SK-N-SH treated with all-trans-retinoic acid at 6 μM for 48 hours (cell line): ENCODE data around the gene IZUMO2.

Experiments used
- ATAC-seq: fragments of 200-7000 bp; cut with Tn5 transposase; 3 replicates; pipeline ENCODE4 v1.9.1; 2020; ENCODE audit warnings: mild to moderate bottlenecking, moderate library complexity
- BACH2 ChIP-seq: fragments of 250-450 bp; sonication (Bioruptor Pico); IDR thresholded peaks from 2 replicates; pipeline ENCODE4 v1.9.0; 2021; ENCODE audit warnings: mild to moderate bottlenecking, borderline replicate concordance
- CREB5 ChIP-seq: fragments of 250-450 bp; sonication (Bioruptor Pico); IDR thresholded peaks from 2 replicates; pipeline ENCODE4 v1.5.1; 2020; ENCODE audit warnings: low read depth, mild to moderate bottlenecking, moderate library complexity
- CSDC2 ChIP-seq: fragments of 250-450 bp; sonication (Bioruptor Pico); IDR thresholded peaks from 2 replicates; pipeline ENCODE4 v1.5.0; 2020; ENCODE audit warnings: mild to moderate bottlenecking, moderate library complexity
- ESRRG ChIP-seq: fragments of 250-450 bp; sonication (Bioruptor Pico); IDR thresholded peaks from 2 replicates; pipeline ENCODE4 v1.6.1; 2021; ENCODE audit warnings: mild to moderate bottlenecking
- GLIS3 ChIP-seq: fragments of 250-450 bp; sonication (Bioruptor Pico); IDR thresholded peaks from 2 replicates; pipeline ENCODE4 v1.5.0; 2020; ENCODE audit warnings: mild to moderate bottlenecking, moderate library complexity
- ISL1 ChIP-seq: fragments of 250-450 bp; sonication (Bioruptor Pico); IDR thresholded peaks from 2 replicates; pipeline ENCODE4 v2.1.2; 2022; ENCODE audit warnings: mild to moderate bottlenecking, moderate library complexity
- OSR1 ChIP-seq: fragments of 250-450 bp; sonication (Bioruptor Pico); IDR thresholded peaks from 2 replicates; pipeline ENCODE4 v1.8.0; 2022; ENCODE audit warnings: moderate library complexity, mild to moderate bottlenecking, inconsistent platforms
- PPARA ChIP-seq: fragments of 250-450 bp; sonication (Bioruptor Pico); IDR thresholded peaks from 2 replicates; pipeline ENCODE4 v1.5.0; 2020; ENCODE audit warnings: mild to moderate bottlenecking, borderline replicate concordance
- RARB ChIP-seq: fragments of 250-450 bp; sonication (Bioruptor Pico); IDR thresholded peaks from 2 replicates; pipeline ENCODE4 v1.8.0; 2021; ENCODE audit warnings: mild to moderate bottlenecking, moderate library complexity
- SNAI2 ChIP-seq: fragments of 250-450 bp; sonication (Bioruptor Pico); IDR thresholded peaks from 2 replicates; pipeline ENCODE4 v1.5.0; 2020; ENCODE audit warnings: mild to moderate bottlenecking, moderate library complexity
- TCF4 ChIP-seq: fragments of 250-450 bp; sonication (Bioruptor Pico); IDR thresholded peaks from 2 replicates; pipeline ENCODE4 v1.8.0; 2021; ENCODE audit warnings: mild to moderate bottlenecking, moderate library complexity, borderline replicate concordance
- TOX ChIP-seq: fragments of 250-450 bp; sonication (Bioruptor Pico); IDR thresholded peaks from 2 replicates; pipeline ENCODE4 v1.8.0; 2021; ENCODE audit warnings: mild to moderate bottlenecking, moderate library complexity, borderline replicate concordance
- TSHZ2 ChIP-seq: fragments of 250-450 bp; sonication (Bioruptor Pico); IDR thresholded peaks from 2 replicates; pipeline ENCODE4 v1.5.0; 2020; ENCODE audit warnings: mild to moderate bottlenecking, moderate library complexity
- ZC3H10 ChIP-seq: fragments of 250-450 bp; sonication (Bioruptor Pico); IDR thresholded peaks from 2 replicates; pipeline ENCODE4 v1.5.1; 2021; ENCODE audit warnings: mild to moderate bottlenecking, moderate library complexity
- ZFP3 ChIP-seq: fragments of 250-450 bp; sonication (Bioruptor Pico); IDR thresholded peaks from 2 replicates; pipeline ENCODE4 v1.5.0; 2020; ENCODE audit warnings: mild to moderate bottlenecking, moderate library complexity
- ZFP30 ChIP-seq: fragments of 450-650 bp; formaldehyde crosslinking; IDR thresholded peaks from 2 replicates; pipeline ENCODE4 v1.5.0; 2022; ENCODE audit warnings: mild to moderate bottlenecking, moderate library complexity
- ZNF565 ChIP-seq: fragments of 450-650 bp; formaldehyde crosslinking; conservative IDR thresholded peaks from 2 replicates; pipeline ENCODE4 v1.5.0; 2020; ENCODE audit warnings: low read depth, mild to moderate bottlenecking, moderate library complexity
- ZNF70 ChIP-seq: fragments of 450-650 bp; formaldehyde crosslinking; IDR thresholded peaks from 2 replicates; pipeline ENCODE4 v1.5.0; 2020; ENCODE audit warnings: mild to moderate bottlenecking, moderate library complexity
- ZNF8 ChIP-seq: fragments of 450-650 bp; formaldehyde crosslinking; IDR thresholded peaks from 2 replicates; pipeline ENCODE4 v1.5.0; 2020; ENCODE audit warnings: mild to moderate bottlenecking, moderate library complexity
- TF ChIP-seq, protein P1 (sequence below): fragments of 250-450 bp; sonication (Bioruptor Pico); IDR thresholded peaks from 2 replicates; pipeline ENCODE4 v1.5.1; 2021; ENCODE audit warnings: mild to moderate bottlenecking, moderate library complexity
- TF ChIP-seq, protein P2 (sequence below): fragments of 250-450 bp; sonication (Bioruptor Pico); IDR thresholded peaks from 2 replicates; pipeline ENCODE4 v1.8.0; 2021; ENCODE audit warnings: low read depth, mild to moderate bottlenecking, moderate library complexity, borderline replicate concordance

Gene IZUMO2

DNA sequence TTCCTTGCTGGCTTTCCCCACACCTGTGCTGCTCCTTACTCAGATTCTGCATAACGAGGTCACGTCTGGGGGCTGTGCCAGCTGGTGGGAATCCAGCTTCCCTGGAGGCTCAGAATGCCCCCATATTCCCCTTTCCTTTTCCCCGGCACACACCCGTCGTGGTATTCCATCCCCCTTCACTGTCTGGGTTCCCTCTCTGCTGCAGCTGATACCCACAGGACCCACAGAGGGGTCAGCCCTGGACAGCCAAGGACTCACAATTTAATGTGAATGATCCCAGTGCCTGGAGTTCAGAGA, 36.1 kb upstream of the IZUMO2 start (continued):
- TF ChIP-seq, protein P1, sequence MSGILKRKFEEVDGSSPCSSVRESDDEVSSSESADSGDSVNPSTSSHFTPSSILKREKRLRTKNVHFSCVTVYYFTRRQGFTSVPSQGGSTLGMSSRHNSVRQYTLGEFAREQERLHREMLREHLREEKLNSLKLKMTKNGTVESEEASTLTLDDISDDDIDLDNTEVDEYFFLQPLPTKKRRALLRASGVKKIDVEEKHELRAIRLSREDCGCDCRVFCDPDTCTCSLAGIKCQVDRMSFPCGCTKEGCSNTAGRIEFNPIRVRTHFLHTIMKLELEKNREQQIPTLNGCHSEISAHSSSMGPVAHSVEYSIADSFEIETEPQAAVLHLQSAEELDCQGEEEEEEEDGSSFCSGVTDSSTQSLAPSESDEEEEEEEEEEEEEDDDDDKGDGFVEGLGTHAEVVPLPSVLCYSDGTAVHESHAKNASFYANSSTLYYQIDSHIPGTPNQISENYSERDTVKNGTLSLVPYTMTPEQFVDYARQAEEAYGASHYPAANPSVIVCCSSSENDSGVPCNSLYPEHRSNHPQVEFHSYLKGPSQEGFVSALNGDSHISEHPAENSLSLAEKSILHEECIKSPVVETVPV (CRISPR knock-in tag), result no peak
- TF ChIP-seq RARB (no peak), GLIS3 (CRISPR knock-in tag) (no peak), ZC3H10 (CRISPR knock-in tag) (no peak), ZFP30 (CRISPR knock-in tag) (no peak), TOX (CRISPR knock-in tag) (no peak), ISL1 (CRISPR knock-in tag) (no peak)

DNA sequence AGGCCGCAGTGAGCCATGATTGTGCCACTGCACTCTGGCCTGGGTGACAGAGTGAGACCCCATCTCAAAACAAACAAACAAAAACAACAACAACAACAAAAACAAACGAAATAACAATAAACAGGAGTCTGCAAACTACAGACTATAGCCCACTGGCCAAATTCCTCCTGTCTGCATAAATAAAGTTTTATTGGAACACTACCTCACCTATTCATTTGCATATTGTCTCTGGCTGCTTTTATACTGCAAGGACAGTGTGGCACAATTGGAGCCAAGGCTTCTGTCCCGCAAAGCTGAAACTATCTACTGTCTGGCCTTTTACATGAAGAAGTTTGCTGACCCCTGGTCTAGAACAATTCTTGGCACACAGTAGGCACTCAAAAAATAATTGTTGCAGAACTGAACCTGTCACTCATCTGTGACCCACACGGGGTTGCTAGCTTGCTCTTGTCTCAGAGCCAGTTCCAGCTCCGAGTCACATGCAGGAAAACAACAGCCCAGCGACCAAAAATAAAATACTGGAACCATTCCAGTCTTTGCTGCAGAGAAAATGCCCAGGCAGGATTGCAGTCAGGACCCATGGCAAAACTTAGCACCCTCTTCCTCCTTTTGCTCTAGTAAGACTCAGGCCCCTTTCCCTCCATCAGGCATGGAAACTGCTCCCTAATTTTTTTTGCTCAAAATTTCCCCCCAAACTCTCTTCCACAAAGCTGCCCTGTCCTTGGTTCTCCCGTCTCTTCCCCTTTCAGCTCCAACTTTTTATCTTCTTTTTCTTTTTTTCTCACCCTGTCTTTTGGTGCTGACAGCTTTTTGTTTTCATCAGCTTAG, 35.6 kb upstream of the IZUMO2 start:
- no peak for ATAC-seq

DNA sequence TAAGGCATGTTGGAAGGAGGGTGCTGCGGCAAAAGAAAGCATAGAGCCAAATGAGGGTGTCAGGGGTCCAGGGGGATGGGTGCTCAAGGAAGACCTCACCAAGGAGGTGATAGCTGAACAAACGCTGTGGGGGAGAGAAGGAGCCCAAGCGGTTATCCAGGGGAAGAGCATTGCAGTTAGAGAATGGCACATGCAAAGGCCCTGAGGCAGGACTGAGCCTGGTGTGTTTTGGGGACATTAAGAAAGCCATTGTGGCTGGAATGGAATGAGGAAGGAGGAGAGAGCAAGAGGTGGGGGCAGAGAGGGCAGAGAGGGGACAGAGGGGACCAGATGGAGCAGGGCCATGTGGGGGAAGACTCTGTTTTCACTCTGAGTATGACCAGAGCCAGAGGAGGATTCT, 34.3 kb upstream of the IZUMO2 start:
- no peak for TF ChIP-seq TCF4
- no peak for TF ChIP-seq SNAI2 (CRISPR knock-in tag)
- TF ChIP-seq TSHZ2 (CRISPR knock-in tag), result no peak
- no peak for TF ChIP-seq ZFP3 (CRISPR knock-in tag)
- TF ChIP-seq ESRRG (CRISPR knock-in tag), result no peak
- no peak for TF ChIP-seq BACH2 (CRISPR knock-in tag)
- no peak for TF ChIP-seq RARB
- no peak for TF ChIP-seq ZFP30 (CRISPR knock-in tag)
- no peak for TF ChIP-seq PPARA (CRISPR knock-in tag)
- no peak for TF ChIP-seq OSR1 (CRISPR knock-in tag)
- no peak for TF ChIP-seq ISL1 (CRISPR knock-in tag)
- no peak for ATAC-seq

More for the DNA sequence above, 35.6 kb upstream of the IZUMO2 start:
- TF ChIP-seq ZFP3 (CRISPR knock-in tag) (no peak), RARB (no peak), ESRRG (CRISPR knock-in tag) (no peak), ZNF565 (no peak), ISL1 (CRISPR knock-in tag) (no peak), TCF4 (no peak), PPARA (CRISPR knock-in tag) (no peak), TSHZ2 (CRISPR knock-in tag) (no peak), ZFP30 (CRISPR knock-in tag) (no peak), CREB5 (CRISPR knock-in tag) (no peak), ZNF8 (no peak)

DNA sequence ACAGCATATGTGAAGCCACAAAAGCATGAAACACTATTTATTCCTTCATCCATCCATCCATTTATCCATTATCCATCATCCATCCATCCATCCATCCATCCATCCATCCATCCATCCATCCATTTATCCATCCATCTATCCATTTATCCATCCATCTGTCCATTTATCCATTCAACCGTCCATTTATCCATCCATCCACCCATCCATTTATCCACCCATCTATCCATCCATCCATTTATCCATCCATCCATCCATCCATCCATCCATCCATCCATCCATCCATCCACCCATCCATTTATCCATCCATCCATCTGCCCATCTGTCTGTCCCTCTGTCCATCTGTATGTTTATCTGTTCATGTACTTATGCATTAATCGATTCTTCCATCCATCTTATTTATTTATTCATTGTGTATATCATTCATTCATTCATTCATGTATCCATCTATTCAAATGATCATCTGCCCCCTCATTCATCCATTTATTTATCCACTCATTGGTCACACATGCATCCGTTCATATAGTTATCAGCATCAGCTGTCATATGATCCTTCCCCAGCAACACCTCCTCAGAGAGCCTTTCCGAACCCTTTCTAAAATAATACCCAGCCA, 33.3 kb upstream of the IZUMO2 start:
- ATAC-seq, result no peak
- no peak for TF ChIP-seq ZNF70
- TF ChIP-seq ISL1 (CRISPR knock-in tag), result no peak
- TF ChIP-seq TCF4, result no peak
- no peak for TF ChIP-seq OSR1 (CRISPR knock-in tag)
- no peak for TF ChIP-seq GLIS3 (CRISPR knock-in tag)
- no peak for TF ChIP-seq CSDC2 (CRISPR knock-in tag)
- no peak for TF ChIP-seq ZFP3 (CRISPR knock-in tag)
- TF ChIP-seq ZNF565, result no peak
- no peak for TF ChIP-seq PPARA (CRISPR knock-in tag)
- TF ChIP-seq TOX (CRISPR knock-in tag), result no peak
- no peak for TF ChIP-seq ESRRG (CRISPR knock-in tag)
- TF ChIP-seq, protein P2, sequence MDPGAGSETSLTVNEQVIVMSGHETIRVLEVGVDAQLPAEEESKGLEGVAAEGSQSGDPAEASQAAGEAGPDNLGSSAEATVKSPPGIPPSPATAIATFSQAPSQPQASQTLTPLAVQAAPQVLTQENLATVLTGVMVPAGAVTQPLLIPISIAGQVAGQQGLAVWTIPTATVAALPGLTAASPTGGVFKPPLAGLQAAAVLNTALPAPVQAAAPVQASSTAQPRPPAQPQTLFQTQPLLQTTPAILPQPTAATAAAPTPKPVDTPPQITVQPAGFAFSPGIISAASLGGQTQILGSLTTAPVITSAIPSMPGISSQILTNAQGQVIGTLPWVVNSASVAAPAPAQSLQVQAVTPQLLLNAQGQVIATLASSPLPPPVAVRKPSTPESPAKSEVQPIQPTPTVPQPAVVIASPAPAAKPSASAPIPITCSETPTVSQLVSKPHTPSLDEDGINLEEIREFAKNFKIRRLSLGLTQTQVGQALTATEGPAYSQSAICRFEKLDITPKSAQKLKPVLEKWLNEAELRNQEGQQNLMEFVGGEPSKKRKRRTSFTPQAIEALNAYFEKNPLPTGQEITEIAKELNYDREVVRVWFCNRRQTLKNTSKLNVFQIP (CRISPR knock-in tag), result no peak
- TF ChIP-seq BACH2 (CRISPR knock-in tag), result no peak
- TF ChIP-seq RARB, result no peak
